IPS DF 6.9 (cell line): ENCODE data around the gene ANKRD44.

Experiments
- DNase-seq: peaks from one replicate; pipeline ENCODE4 v3.0.0-alpha.2; 2013; ENCODE audit warnings: low read depth, low spot score
- H3K27ac ChIP-seq: one replicate; pipeline ENCODE4 v1.5.1; 2013; ENCODE audit warnings: low read length, control low read depth
- H3K27me3 ChIP-seq: 2 replicates; pipeline ENCODE4 v1.6.1; 2013; ENCODE audit warnings: mild to moderate bottlenecking, low read length; ENCODE audit not compliant: control insufficient read depth, insufficient read depth
- H3K36me3 ChIP-seq: 2 replicates; pipeline ENCODE4 v1.6.1; 2013; ENCODE audit warnings: low read length; ENCODE audit not compliant: control insufficient read depth, insufficient read depth
- H3K4me1 ChIP-seq: 2 replicates; pipeline ENCODE4 v1.6.1; 2013; ENCODE audit warnings: low read length; ENCODE audit not compliant: control insufficient read depth, insufficient read depth
- H3K4me3 ChIP-seq: 2 replicates; pipeline ENCODE4 v1.5.1; 2013; ENCODE audit warnings: mild to moderate bottlenecking, low read length
- H3K9me3 ChIP-seq: 2 replicates; pipeline ENCODE4 v1.6.1; 2013; ENCODE audit warnings: low read length, inconsistent platforms; ENCODE audit not compliant: control insufficient read depth, insufficient read depth
- WGBS: extraction: QIAGEN DNeasy Blood & Tissue Kit; methylation state at CpG from one replicate; pipeline ENCODE4 v1.1.7; 2013; ENCODE audit warnings: mixed read lengths, missing lambda C conversion rate; ENCODE audit not compliant: insufficient read length, insufficient coverage; 5-methylcytosine and 5-hydroxymethylcytosine counted together

The ANKRD44 gene

DNA sequence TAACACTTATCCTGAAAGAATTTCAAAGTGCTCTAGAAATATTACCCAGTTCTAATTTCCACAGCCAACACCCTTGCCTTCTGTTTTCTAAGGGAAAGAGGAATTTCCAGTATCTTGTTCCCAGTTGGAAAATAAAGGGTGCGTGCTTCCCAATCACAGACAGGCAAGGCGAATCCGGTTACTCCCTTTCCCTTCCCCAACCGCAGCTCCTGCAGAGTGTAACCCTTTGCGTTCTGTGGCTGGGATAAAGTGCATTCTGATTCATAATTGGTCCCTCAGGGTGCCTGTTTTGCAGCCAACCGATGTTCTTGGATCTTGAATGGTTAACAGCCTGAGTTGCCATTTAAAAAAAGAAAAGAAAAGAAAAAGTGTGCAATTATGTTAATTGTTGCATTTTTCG, 343.5 kb downstream of the ANKRD44 start:
- H3K4me1 ChIP-seq = peaks cover 3% of the 10 kb centered on the region; the same call in 1 of the 2 replicates
- WGBS = no CpG with 5 or more reads among the region's 7 CpGs
- H3K4me3 ChIP-seq = no peak overlapping the region
- no peaks in the 10 kb centered on the region for H3K9me3 ChIP-seq
- no peaks in the 10 kb centered on the region for H3K27me3 ChIP-seq
- no peak overlapping the region for H3K27ac ChIP-seq
- peak; percentile 20 for DNase-seq
- H3K36me3 ChIP-seq = no peaks in the 10 kb centered on the region

DNA sequence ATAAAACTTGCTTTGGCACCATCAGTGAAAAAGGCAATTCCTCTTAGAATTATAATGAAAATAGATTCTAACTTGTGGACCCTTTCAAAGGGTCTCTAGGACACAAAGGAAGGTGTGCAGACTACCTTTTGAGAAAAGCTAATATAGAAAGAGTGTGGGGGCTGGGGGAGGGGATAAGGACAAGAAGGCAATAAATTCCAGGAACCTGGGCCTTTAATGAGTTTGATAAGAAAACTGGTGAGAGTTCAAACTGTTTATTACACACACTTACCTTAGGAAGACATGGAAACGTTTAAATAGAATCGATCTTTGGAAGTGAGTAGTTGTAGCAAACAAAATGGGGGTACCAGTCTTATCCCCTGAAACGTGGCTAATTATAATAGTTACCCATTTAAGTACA, 344.5 kb downstream of the ANKRD44 start:
- Histone ChIP-seq H3K27me3 (no peaks in the 10 kb centered on the region), H3K4me3 (no peak overlapping the region), H3K4me1 (peaks cover 1% of the 10 kb centered on the region; the same call in 1 of the 2 replicates), H3K9me3 (no peaks in the 10 kb centered on the region), H3K27ac (no peak overlapping the region), H3K36me3 (no peaks in the 10 kb centered on the region)
- WGBS = no CpG with 5 or more reads among the region's 3 CpGs
- DNase-seq = no peak

DNA sequence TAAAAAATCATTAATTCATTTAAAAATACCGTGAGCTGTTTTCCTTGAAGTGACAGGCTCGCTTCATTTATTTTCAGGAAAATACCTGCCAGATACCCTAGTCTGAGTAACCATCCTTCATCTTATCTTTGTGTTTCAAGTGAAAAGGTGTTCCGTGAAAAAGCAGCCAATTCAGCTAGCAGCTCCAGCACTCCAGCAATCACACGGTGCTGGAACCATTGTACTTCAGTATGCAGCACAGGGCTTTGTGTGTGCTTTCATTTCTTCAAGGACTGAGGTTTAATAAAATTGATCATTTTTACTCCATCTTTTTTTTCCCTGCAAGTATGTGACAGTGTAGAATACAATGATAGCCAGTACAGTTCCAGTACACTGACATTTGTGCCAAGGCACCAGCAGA, 344.9 kb downstream of the ANKRD44 start:
- no CpG with 5 or more reads among the region's 4 CpGs for WGBS
- no peaks in the 10 kb centered on the region for H3K36me3 ChIP-seq

DNA sequence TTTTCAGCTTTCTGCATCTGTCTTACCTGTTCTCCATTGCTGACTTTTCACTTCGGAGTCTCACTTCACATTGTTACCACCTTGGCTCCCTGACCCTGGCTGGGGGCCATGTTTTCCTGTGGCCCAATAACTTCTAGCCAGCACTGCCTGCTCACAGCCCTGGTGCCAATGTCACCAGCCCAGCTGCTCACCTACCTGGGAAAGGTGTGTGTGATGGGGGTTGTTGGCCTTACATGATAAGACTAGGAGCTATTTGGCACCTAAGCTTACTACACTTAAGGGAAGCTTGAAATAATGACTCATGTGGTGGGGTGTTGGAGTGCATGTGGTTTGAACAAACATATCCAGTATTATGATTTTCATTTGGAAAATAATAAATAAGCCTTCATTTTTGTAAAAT, 346.6 kb downstream of the ANKRD44 start:
- Histone ChIP-seq H3K4me3 (no peak overlapping the region), H3K36me3 (no peaks in the 10 kb centered on the region), H3K9me3 (no peaks in the 10 kb centered on the region), H3K27ac (no peak overlapping the region), H3K27me3 (no peaks in the 10 kb centered on the region), H3K4me1 (peaks cover 1% of the 10 kb centered on the region; the same call in 1 of the 2 replicates)
- DNase-seq = no peak
- WGBS = no CpG with 5 or more reads among the region's 1 CpG

More for the DNA sequence above, 344.9 kb downstream of the ANKRD44 start:
- no peak for DNase-seq
- H3K4me3 ChIP-seq = no peak overlapping the region
- H3K27me3 ChIP-seq = no peaks in the 10 kb centered on the region
- H3K9me3 ChIP-seq = no peaks in the 10 kb centered on the region
- peaks cover 1% of the 10 kb centered on the region; the same call in 1 of the 2 replicates for H3K4me1 ChIP-seq
- no peak overlapping the region for H3K27ac ChIP-seq

DNA sequence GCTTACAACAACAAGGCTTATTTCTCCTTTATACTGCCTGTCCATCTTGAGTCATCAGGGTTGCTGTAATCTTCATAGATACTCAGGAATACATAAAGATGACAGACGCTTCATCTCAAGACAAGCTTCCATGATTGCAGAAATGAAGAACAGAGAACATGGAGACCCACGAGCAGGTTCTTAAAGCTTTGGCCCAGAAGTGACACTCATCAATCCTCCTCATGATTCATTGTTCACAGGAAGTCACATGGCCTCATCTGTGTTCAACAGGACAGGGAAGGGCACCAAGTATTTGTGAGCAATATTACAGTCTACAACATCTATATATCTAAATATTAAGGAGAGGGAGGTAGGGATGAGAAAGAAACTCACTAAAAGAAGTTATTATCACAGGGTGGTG, 347.5 kb downstream of the ANKRD44 start:
- no CpG with 5 or more reads among the region's 2 CpGs for WGBS
- H3K4me3 ChIP-seq = no peak overlapping the region

DNA sequence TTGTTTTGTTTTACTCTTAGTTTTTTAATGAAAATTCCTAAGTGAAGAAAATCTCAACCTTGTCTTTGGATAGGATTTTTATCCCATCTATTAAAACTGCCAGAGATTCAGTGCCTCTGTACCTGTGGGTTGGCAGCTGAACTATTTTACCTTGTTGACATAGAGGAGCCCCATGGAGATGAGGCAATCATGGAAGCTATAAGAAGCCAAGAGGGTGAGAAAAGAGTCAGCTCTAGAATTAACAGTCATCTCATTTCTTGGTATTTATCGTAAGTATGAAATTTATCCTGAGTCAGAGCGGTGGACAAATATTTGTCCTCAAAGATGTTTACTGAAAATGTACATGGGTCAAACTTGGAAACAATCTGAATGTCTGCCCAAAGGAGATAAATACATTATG, 348.3 kb downstream of the ANKRD44 start:
- Histone ChIP-seq H3K4me1 (peaks cover 1% of the 10 kb centered on the region; the same call in 1 of the 2 replicates), H3K9me3 (no peaks in the 10 kb centered on the region), H3K4me3 (no peak overlapping the region), H3K27ac (no peak overlapping the region), H3K27me3 (no peaks in the 10 kb centered on the region), H3K36me3 (no peaks in the 10 kb centered on the region)
- WGBS = no CpG with 5 or more reads among the region's 2 CpGs
- no peak for DNase-seq

More for the DNA sequence above, 347.5 kb downstream of the ANKRD44 start:
- Histone ChIP-seq H3K27me3 (no peaks in the 10 kb centered on the region), H3K4me1 (peaks cover 1% of the 10 kb centered on the region; the same call in 1 of the 2 replicates), H3K9me3 (no peaks in the 10 kb centered on the region), H3K27ac (no peak overlapping the region), H3K36me3 (no peaks in the 10 kb centered on the region)
- DNase-seq = no peak

DNA sequence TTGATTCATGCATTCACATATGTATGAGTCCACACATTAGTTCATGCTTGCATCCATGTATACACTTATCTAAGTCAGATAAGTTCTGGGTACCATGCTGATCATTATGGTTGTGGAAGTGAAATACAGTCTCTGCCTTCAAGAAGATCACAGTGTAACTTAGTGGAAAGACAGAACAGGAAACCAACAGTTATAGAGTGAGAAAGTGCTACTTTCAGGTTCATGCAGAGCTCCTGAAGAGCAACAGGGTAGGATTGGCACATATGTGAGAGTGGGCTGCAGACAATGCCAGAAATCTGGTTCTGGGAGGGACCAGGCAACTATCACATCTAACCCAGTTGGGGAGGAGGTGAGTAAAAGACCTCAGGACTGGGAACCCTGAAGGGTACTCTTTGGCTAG, 348.7 kb downstream of the ANKRD44 start:
- Histone ChIP-seq H3K27ac (no peak overlapping the region), H3K27me3 (no peaks in the 10 kb centered on the region), H3K36me3 (no peaks in the 10 kb centered on the region), H3K9me3 (no peaks in the 10 kb centered on the region), H3K4me1 (peaks cover 1% of the 10 kb centered on the region; the same call in 1 of the 2 replicates), H3K4me3 (no peak overlapping the region)
- DNase-seq = no peak

DNA sequence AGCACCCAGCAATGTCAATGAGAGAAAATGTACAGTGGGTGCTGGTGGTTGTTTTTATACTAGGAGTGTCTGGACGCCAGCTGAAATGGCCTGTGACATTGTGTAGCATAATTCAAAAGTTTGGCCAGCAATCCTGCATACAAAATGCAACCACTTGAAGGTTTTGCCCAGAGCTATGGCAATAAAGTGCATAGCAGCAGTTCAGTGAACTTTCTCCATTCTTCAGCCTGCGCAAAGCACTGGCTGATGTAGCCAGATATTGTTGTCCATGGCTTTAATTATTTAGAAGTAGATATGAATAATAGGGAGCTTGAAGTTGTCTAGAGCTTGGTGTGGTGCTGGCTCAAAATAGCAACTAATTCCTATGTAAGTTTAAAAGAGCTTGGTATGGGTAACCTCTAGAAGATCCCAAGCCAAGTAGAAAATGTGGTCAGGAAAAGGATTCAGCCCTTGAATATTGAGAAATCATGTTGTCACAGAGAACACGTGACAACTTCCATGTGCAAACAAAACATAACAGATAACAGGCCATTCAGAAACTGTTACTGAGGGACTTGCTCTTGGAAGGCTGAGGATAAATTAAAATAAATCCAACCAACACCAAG, 350.7 kb downstream of the ANKRD44 start:
- H3K4me1 ChIP-seq = 0 out of 2 replicates have a peak, but pooled peaks cover 1% of the 10 kb centered on the region
- DNase-seq = no peak
- WGBS = no CpG with 5 or more reads among the region's 3 CpGs
- H3K36me3 ChIP-seq = no peaks in the 10 kb centered on the region
- H3K27me3 ChIP-seq = no peaks in the 10 kb centered on the region
- no peak overlapping the region for H3K27ac ChIP-seq
- H3K4me3 ChIP-seq = no peak overlapping the region
- H3K9me3 ChIP-seq = no peaks in the 10 kb centered on the region

DNA sequence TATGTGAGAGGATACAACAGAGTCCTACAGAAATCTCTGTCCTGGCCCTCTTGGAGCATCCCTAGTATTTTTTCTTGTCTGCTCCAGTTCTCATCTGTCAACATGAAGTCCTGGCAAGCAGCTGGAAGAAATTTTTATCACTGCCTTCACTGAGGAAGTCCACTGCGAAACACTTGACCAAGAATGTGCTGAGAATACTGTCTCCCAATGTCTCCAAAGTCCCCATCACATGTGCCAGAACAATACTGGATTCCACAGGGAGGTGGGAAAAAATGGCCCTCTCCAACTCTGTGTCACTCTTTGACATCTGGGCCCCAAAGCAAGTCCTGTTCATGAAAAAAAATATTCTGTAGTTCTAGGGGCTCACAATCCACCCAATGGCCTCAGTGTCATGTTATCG, 351.3 kb downstream of the ANKRD44 start:
- Histone ChIP-seq H3K27me3 (no peaks in the 10 kb centered on the region), H3K9me3 (no peaks in the 10 kb centered on the region), H3K4me3 (no peak overlapping the region), H3K36me3 (no peaks in the 10 kb centered on the region), H3K27ac (no peak overlapping the region), H3K4me1 (0 out of 2 replicates have a peak, but pooled peaks cover 1% of the 10 kb centered on the region)
- no CpG with 5 or more reads among the region's 2 CpGs for WGBS
- DNase-seq = no peak

DNA sequence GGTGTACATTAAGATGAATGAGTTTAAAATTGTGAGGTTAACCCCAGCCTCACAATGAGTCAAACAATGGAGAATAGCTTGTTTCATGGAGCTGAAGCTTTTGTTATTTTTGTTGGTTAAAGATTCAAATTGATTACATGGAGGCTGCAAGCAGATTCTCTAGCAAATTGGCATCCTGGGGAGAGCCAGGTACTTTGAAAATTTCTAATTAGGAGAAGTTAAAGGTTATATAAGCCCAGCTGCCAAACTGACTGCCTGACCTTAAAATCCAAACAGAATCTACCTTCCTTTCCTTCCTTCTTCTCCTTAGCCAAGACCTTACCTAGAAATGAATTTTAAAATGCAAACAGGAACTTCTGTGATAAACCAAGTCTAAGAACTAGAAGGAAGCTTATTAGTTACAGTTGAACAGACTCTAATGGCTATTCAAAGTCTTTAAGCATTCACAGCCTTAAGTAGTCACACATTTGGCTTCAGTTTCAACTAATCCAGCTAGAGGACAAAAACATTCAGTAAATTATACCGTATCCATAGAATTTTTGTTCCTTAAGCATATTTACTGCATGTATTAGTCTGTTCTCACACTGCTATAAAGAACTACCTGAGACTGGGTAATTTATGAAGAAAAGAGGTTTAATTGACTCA, 352.6 kb downstream of the ANKRD44 start:
- H3K27ac ChIP-seq = no peak overlapping the region
- no CpG with 5 or more reads among the region's 1 CpG for WGBS

DNA sequence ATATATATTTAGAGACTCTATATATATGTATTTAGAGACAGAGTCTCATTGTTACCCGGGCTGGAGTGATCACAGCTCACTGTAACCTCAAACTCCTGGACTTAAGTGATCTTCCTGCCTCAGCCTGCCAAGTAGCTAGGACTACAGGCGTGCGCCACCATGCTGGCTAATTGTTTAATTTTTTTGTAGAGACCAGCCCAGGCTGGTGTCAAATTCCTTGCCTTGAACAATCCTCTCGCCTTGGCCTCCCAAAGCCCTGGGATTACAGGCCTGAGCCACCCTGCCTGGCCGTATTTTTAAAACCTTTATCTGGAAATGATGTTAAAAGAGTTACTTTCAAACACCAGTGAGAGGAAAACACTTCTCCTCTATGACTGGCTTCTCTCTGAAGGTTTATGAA, 353.1 kb downstream of the ANKRD44 start:
- WGBS = no CpG with 5 or more reads among the region's 5 CpGs
- Histone ChIP-seq H3K9me3 (no peaks in the 10 kb centered on the region), H3K36me3 (no peaks in the 10 kb centered on the region), H3K4me1 (0 out of 2 replicates have a peak, but pooled peaks cover 1% of the 10 kb centered on the region), H3K27ac (no peak overlapping the region), H3K4me3 (no peak overlapping the region), H3K27me3 (no peaks in the 10 kb centered on the region)
- DNase-seq = no peak

More for the DNA sequence above, 352.6 kb downstream of the ANKRD44 start:
- Histone ChIP-seq H3K9me3 (no peaks in the 10 kb centered on the region), H3K27me3 (no peaks in the 10 kb centered on the region), H3K4me1 (0 out of 2 replicates have a peak, but pooled peaks cover 1% of the 10 kb centered on the region), H3K4me3 (no peak overlapping the region), H3K36me3 (no peaks in the 10 kb centered on the region)
- no peak for DNase-seq
